Stimulated activated CD4-positive, alpha-beta T cell treated with anti-CD3 and anti-CD28 coated beads, Interleukin-4, amount 100 ng/mL, for 24 hours (primary cell): ENCODE data around the gene ADGRG3.
A peak's percentile ranks its signal among the peaks of the same experiment; 100 is the strongest.

ENCODE experiments used
- DNase-seq: peaks from one replicate; pipeline ENCODE4 v3.0.0-alpha.2; 2020

ADGRG3 gene

DNA sequence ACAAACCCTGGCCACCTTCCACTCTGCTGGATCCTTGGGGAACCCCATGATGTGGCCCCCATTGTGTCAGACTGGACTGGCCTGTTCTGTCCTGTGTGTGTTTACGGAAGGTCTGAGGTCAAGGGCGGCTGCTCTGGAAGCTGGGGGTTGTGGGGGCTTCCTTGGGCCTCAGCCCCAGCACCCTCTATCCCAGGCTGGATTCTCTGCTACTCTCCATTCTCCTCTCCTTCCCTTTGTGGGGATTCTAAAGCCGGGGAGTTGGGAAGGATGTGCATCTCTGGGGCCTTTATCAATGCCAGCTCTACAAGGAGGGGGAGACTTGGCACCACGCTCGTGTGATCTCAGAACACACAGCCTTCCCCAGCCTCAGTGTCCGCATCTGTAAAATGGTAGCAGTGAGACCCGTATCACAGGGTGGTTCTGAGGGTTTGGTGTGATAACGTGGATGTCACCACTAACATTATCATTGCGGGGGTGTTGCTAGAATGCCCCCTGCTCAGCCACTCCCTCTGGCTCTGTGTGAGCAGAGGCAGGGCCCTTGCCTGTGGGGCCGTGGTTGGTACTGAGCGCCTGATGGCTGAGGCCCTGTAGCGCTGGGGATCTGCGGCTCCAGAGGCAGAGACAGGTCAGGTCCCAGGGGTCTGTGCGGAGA is 21.6 kb upstream of the ADGRG3 start:
- DNase-seq = no peak

DNA sequence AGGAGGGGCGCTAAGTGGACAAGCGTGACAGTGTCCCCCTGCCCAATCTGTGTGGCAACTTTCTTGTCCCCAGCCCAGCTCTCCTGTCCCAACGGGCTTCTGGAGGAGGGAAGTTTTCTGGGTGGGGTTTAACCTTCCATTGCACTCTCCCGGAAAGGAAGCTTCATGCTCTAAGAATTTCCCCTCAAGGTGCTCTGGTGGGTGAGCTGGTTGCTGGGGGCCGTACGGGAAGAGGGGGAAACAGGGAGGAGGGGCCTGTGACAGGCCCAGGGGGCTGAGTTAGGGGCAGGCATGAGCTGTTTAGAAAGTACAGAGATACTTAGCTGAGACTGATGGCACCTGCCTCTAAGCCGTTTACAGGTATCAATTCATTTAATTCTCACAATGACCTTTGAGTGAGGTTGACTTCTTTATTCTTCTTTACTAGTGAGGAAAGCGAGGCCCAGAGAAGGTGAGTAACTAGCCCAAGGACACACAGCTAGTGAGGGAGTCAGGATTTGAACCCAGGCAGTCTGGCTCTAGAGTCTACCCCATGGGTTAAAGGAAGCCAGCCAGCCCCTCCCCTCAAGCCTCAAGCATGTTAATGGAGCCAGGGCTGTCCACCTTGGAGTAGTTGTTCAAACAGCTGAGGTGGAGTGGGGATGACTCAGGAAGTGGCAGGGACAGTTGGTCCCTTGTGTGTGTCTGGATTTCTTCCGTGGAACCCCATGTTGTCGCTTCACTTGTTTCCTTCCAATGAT is 20.8 kb upstream of the ADGRG3 start:
- no peak for DNase-seq

GRCh38 chr16:57648125-57648524 is 20.0 kb upstream of the ADGRG3 start:
- DNase-seq = no peak

- DNase-seq = peak; percentile 88
Observed at GRCh38 chr16:57648581-57649442, 19.3 kb upstream of the ADGRG3 start.

- no peak for DNase-seq
Observed at GRCh38 chr16:57649443-57649751, 18.7 kb upstream of the ADGRG3 start.

DNA sequence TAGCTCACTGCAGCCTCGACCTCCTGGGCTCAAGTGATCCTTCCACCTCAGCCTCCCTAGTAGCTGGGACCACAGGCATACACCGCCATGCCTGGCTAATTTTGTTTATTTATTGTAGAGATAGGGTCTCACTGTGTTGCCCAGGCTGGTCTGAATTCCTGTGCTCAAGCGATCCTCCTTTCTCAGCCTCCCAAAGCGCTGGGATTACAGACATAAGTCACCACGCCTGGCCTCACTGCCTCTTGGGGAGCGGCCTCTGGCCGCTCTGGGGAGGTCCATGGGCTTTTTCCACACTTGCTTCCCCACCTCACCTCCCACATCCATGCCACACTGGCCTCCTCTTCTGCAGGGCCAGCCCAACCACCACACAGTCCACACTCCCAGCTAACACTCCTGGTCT is 18.3 kb upstream of the ADGRG3 start:
- DNase-seq = no peak

DNA sequence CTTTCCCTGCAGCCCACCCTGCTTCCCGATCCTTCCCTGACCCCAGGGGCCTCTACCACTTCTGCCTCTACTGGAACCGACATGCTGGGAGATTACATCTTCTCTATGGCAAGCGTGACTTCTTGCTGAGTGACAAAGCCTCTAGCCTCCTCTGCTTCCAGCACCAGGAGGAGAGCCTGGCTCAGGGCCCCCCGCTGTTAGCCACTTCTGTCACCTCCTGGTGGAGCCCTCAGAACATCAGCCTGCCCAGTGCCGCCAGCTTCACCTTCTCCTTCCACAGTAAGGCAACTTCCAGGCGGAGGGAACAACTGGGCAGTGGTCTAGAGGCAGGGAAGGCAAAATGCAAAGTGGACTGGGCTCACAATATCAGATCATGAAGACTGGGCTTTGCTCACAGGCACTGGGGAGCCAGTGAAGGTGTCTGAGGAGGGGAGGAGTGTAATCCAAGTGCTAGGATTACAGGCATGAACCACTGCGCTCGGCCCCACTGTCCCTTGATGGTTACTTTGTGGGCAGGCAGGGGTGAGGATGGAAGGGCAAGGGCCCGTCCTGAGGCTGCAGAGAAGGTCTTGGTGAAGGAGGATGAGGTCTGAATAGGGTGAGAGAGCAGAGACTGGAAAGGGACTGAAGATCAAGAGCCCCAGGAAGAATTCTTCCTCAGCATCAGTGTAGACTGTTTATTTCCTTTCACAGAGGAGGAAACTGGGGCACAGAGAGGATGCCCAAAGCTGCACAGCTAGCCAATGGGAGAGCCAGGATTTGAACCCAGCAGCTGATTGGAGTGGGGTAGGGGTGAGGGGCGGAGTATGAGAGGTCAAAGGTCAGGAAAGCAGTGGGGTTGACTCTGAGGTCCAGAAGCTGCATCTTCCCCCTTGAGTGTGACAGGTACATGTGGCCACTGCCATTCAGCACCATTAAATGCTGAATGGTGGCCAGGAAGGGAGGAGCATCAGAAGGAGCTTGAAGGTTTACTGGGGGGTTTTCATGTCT is 16.5 kb upstream of the ADGRG3 start:
- DNase-seq = no peak

DNA sequence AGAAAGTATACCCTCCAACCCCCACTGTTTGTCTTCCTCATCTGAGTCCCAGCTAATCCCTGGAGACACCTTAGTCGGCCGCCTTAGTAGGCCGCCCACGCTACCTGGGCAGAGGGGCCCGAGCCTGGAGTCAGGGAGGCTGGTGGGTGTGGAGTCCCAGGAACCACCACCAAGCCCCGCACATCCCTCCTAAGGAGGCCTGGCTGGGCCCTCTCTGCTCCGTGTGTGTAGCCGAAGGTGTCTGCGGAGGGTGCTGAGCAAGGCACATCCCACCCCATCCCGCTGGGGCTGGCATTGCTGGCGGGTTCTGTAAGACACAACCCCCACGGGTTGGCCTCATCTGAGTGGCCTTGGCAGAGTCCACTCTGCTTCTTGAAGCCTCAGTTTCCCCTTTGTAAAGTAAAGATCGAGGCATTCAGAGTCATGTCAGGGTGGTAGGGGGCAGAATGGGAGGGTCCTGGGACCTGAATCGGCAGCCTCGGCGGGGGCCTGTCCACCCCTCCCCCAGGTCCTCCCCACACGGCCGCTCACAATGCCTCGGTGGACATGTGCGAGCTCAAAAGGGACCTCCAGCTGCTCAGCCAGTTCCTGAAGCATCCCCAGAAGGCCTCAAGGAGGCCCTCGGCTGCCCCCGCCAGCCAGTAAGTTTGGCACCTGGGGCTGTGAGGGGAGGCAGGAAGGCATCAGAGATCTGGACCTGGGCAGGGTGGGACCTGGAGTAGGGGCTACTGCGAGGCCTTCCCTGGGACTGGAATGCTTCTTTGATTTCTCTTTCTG is 15.2 kb upstream of the ADGRG3 start:
- no peak for DNase-seq

GRCh38 chr16:57653936-57654335 is 14.2 kb upstream of the ADGRG3 start:
- no peak for DNase-seq

DNA sequence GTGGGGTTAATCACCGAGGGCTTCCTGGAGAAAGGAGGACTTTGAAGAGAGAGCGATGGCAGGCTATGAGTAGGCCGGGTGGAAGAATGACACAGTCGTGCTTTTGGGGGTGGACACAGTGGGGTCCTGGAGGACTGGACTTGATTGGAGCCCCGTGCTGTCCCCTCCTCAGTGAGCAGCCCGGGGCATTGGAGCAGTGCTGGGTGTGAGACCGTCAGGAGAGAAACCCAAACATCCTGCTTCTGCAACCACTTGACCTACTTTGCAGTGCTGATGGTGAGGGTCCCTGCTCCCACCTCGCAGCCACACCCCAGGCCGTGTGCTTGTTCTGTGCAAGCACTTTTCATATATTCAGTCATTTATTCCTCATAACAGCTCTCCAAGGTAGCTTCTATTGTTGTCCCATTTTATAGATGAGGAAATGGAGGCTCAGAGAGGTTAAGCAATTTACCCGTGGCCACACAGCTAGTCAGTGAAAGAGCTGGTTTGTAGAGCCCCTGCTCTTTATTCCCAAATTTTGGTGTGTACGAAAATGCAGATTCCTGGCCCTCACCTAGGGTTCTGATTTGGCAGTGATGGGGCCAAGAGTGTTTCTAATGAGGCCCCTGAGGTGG is 11.7 kb upstream of the ADGRG3 start:
- DNase-seq = no peak

DNA sequence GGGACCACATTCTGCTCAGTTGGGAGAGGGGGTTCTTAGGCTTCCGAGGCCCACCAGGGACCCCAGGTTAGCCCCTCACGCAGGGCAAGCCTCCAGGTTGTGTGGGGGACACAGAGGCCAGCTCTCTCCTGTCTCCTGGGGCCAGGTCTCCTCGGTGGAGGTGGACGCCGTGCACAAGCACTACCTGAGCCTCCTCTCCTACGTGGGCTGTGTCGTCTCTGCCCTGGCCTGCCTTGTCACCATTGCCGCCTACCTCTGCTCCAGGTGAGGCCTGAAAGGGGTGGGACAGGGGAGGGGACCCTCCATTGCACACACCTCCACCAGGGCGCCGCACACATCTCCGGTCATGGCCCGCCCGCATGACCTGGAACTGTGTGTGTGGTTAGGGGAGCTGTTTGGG is 10.9 kb upstream of the ADGRG3 start:
- no peak for DNase-seq

GRCh38 chr16:57658130-57658877 is 9.8 kb upstream of the ADGRG3 start:
- no peak for DNase-seq

- DNase-seq = no peak
Observed at GRCh38 chr16:57658878-57659674, 9.0 kb upstream of the ADGRG3 start.

GRCh38 chr16:57660715-57661463 is 7.2 kb upstream of the ADGRG3 start:
- no peak for DNase-seq

GRCh38 chr16:57661510-57661909 is 6.6 kb upstream of the ADGRG3 start:
- DNase-seq = no peak

GRCh38 chr16:57661936-57662906 is 5.9 kb upstream of the ADGRG3 start:
- DNase-seq = no peak

DNA sequence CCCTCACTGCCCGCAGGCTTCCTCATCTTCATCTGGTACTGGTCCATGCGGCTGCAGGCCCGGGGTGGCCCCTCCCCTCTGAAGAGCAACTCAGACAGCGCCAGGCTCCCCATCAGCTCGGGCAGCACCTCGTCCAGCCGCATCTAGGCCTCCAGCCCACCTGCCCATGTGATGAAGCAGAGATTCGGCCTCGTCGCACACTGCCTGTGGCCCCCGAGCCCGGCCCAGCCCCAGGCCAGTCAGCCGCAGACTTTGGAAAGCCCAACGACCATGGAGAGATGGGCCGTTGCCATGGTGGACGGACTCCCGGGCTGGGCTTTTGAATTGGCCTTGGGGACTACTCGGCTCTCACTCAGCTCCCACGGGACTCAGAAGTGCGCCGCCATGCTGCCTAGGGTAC is 4.7 kb upstream of the ADGRG3 start:
- no peak for DNase-seq
